GM19328 (cell line): ENCODE results near the gene KCNH4.
"Not testable (repeated sequence)": the region's sequence is repeated elsewhere in the genome, so short reads cannot be mapped to it uniquely, and the experiment has no call there.

Source experiments
- ATAC-seq: cut with Tn5 transposase; IDR thresholded peaks from one replicate; pipeline ENCODE4 v1.9.1; 2021; ENCODE audit warnings: mild to moderate bottlenecking, moderate library complexity; ENCODE audit not compliant: unreplicated experiment

Gene KCNH4

GRCh38 chr17:42179911-42180410, 981 bp downstream of the KCNH4 start:
- no peak for ATAC-seq

GRCh38 chr17:42179335-42179734, 1.6 kb downstream of the KCNH4 start:
- no peak for ATAC-seq

- no peak for ATAC-seq
Measured at GRCh38 chr17:42178817-42179216, 2.1 kb downstream of the KCNH4 start.

- ATAC-seq = no peak
Measured at GRCh38 chr17:42177684-42178083, 3.3 kb downstream of the KCNH4 start.

- ATAC-seq = no peak
Measured at GRCh38 chr17:42174126-42174783, 6.7 kb downstream of the KCNH4 start.

- no peak for ATAC-seq
Measured at GRCh38 chr17:42171831-42172230, 9.1 kb downstream of the KCNH4 start.

GRCh38 chr17:42169351-42169750, 11.6 kb downstream of the KCNH4 start:
- ATAC-seq = no peak

GRCh38 chr17:42167807-42168206, 13.1 kb downstream of the KCNH4 start:
- ATAC-seq = no peak

- no peak for ATAC-seq
Measured at GRCh38 chr17:42166196-42166763, 14.7 kb downstream of the KCNH4 start.

GRCh38 chr17:42165751-42166150, 15.2 kb downstream of the KCNH4 start:
- no peak for ATAC-seq

GRCh38 chr17:42163696-42164407, 17.1 kb downstream of the KCNH4 start:
- no peak for ATAC-seq

- no peak for ATAC-seq
Measured at GRCh38 chr17:42163113-42163512, 17.8 kb downstream of the KCNH4 start.

- no peak for ATAC-seq
Measured at GRCh38 chr17:42160531-42160910, 20.4 kb downstream of the KCNH4 start.

- no peak for ATAC-seq
Measured at GRCh38 chr17:42159796-42160530, 21.0 kb downstream of the KCNH4 start.

GRCh38 chr17:42155614-42156045, 25.3 kb downstream of the KCNH4 start:
- ATAC-seq = no peak

- no peak for ATAC-seq
Measured at GRCh38 chr17:42153919-42154742, 26.8 kb downstream of the KCNH4 start.

GRCh38 chr17:42146911-42147607, 33.9 kb downstream of the KCNH4 start:
- ATAC-seq = no peak

- ATAC-seq = not testable (repeated sequence)
Measured at GRCh38 chr17:42143138-42143537, 37.8 kb downstream of the KCNH4 start.

GRCh38 chr17:42142371-42142896, 38.5 kb downstream of the KCNH4 start:
- ATAC-seq = no peak

- ATAC-seq = no peak
Measured at GRCh38 chr17:42141382-42141781, 39.6 kb downstream of the KCNH4 start.
